Activated effector memory CD4-positive, alpha-beta T cell treated with anti-CD3 and anti-CD28 coated beads, Interleukin-2, amount 50 U/mL, for 16 hours (primary cell): ENCODE measurements around the gene IRF8.
A peak's percentile ranks its signal among the peaks of the same experiment; 100 is the strongest.
"Not testable (repeated sequence)": the region's sequence is repeated elsewhere in the genome, so short reads cannot be mapped to it uniquely, and the experiment has no call there.

Source experiments
- DNase-seq: peaks from one replicate; pipeline ENCODE4 v3.0.0-alpha.2; 2020

IRF8 gene

DNA sequence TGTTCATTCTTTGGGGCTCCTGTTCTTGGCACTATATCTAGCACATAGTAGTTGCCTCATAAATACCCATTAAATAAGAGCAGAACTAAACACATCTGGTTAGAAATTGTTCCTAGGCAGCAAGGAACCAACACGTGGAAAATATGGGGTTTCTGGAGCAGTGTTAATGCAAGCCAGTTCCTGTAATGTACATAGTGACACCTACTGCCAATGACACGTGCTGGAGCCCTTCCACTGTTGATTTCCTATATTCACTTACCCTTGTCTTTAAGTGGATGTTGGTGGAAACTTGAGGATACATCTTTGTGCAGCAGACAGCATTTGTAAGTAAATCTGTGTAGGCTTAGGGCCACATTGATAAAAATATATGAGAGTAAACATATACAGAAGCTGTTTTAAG, 1.6 kb upstream of the IRF8 start:
- no peak for DNase-seq

GRCh38 chr16:85899444-85899843, 482 bp downstream of the IRF8 start:
- no peak for DNase-seq

GRCh38 chr16:85900027-85900792, 1.2 kb downstream of the IRF8 start:
- no peak for DNase-seq

DNA sequence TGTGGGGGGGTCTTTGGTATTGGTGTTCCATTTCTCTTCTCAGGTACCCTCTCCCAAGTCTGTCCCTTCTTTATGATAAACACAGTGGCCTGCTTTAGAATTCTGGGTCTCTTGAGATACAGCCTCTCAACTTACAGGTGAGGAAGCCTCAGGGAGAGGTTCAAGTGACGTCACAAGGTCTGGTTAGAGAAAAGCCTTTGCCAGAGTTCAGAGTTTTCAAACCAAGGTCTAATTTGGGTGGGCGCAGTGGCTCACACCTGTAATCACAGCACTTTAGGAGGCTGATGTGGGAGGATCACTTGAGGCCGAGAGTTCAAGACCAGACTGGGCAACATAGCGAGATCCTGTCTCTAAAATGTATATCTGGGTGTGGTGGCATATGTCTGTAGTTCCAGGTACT, 2.1 kb downstream of the IRF8 start:
- no peak for DNase-seq

- DNase-seq = no peak
Observed at GRCh38 chr16:85901773-85902365, 2.9 kb downstream of the IRF8 start.

- DNase-seq = peak; percentile 73
Observed at GRCh38 chr16:85902366-85903155, 3.6 kb downstream of the IRF8 start.

DNA sequence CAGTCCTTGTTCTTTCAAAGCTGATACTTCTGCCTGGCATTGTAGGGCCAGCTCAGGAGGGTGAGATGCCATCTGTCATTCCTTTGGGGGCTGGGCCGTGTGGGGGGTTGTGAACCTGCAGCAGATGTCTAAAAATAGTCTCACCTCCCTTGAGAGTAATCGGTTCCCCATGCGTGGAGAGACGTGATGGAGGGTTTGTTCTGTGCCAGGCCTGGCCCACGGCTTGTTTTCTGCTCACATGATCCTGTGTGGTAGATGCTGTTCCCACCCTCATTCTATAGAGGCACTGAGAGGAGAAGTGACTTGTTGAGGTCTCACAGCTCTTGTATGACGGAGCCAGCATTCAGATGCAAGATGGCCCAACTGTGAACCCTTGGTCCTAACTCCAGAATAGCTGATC, 4.6 kb downstream of the IRF8 start:
- DNase-seq = no peak

DNA sequence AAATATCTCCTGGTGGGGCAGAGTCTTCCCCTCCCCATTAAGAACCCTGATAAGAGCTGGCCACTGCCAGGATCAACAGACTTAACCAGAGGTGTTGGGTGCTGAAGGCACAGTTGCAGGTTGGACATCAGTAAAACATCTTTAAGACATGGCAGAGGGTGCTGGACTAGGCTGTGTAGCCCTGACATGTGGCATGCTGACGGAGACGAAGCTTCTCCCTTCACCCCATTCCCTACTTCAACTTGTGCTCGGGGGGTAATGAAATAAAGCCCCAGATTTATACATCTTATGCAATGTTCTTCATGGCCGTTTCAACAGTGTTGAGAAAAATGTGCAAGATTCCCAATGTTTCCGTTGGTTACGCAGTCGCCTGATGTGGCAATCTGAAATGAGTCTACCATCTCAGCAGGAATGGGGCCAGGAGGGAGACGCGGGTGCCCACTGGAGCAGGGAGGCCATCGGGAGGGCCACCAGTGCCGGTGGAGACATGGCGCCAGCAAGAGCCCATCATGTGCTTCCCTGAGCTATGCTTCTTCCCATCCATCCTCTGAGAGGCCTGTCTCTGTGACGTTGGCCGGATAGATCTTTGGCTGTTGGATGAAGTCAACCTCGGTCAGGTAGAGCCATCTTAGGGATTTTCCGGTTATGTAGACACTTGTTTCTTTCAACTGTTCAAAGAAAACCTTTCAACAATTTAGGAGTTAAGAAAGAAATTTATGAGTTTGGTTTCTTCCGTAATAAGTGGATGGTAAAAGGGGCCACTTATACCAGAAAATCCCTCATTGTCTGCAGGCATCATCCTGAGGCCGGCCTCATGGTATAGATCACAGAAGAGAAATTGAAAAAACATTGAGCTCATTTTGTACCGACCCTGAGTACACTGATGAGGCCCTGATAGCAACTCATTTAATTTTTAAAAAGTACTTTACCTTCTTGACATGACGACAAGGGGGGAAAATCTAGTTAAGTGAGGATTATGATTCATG, 6.4 kb downstream of the IRF8 start:
- DNase-seq = no peak

GRCh38 chr16:85906349-85906748, 7.4 kb downstream of the IRF8 start:
- DNase-seq = no peak

DNA sequence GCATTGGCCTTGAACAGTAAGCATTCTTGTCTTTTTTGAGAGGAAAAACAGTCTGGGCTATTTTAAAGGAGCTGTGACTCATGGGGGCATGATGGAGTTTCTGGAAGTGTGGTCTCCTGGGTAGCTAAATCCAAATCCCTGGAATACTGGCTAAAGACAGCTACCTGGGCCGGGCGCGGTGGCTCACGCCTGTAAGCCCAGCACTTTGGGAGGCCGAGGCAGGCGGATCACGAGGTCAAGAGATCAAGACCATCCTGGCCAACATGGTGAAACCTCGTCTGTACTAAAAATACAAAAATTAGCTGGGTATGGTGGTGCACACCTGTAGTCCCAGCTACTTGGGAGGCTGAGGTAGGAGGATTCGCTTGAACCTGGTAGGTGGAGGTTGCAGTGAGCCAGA, 8.3 kb downstream of the IRF8 start:
- not testable (repeated sequence) for DNase-seq

DNA sequence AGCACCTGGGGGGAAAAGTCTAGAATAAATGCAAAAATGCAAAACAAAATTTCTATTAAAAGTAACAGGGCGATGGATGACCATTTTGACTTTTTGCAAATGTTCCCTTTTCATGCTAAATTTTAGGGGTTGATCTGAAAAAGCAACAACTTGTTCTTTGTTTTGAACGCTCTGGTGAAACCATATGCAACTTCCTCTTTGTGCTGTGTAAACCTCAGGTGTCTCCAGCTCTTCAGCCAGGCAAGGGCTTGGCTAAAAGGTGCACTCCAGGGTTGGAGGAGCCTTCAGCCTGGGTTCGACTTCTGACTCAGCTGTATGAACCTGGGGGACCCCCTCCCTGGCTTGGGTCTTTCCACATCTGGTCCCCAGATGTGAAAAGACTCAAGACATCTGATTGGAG, 9.5 kb downstream of the IRF8 start:
- DNase-seq = no peak

DNA sequence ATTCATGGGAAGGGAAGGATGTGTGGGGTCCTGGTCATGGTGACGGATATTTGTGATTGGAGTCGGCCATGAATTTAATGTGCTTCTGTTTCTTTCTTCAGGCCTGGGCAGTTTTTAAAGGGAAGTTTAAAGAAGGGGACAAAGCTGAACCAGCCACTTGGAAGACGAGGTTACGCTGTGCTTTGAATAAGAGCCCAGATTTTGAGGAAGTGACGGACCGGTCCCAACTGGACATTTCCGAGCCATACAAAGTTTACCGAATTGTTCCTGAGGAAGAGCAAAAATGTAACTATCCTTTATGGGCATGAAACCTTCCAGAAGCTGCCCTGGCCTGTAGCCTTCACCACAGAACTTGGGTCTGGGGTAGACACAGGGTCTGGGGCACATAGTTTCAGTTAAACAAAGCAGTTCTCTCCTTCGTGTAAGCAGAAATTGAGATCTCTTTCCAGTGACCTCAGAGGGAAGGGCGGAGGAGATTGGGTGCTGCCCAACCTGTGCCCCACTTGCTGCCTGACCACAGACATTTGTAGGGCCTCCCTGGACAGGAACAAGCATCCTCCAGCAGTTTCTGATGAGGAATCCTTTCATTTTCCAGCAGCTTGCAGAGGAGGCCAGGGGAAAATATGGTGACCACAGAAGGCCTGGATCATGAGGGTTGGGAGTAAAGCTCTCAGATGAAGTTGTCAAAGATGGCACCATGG, 10.1 kb downstream of the IRF8 start:
- DNase-seq = no peak

DNA sequence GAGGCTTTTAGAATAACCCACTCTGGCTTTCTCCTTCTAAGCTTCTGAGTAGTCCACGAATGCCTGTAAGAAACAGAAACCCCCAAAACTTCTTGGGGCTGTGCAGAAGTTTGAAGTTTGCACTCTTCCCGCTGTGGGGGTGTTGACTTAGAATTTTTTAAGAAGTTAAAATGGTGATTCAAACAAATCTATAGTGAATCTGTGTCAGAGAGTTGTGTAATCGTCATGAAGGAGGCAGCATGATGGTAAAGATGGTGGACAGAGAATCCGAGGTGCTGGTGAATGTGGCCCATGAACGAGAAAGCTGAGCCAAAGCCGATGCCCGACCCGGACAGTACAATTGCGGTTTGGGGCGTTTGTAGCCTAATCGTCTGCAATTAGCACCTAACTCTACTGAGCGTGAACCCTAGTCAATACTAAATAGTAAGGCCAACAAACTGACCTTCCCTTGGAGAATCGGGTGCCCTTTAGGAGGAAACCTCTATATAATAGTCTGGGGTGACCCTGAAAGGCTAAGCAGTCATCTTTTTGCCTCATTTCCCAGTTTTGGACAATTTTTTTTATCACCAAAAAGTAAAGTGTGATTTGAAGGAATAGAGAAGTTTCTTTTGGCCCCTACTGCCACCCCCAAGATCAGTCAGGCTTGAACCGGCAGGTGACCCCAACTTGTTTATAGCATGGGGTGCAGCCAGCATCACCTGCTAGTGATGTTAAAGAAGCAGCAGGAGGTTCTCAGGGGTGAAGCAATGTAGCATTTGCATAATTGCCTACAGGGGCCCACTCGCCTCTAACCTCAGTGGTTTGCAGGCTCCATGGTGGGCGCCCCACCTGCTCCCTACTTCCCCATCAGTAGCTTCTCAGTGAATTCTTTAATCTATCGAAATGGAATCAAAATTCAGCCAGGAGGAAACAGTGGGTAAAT, 11.2 kb downstream of the IRF8 start:
- peak; percentile 45 for DNase-seq

- no peak for DNase-seq
Observed at GRCh38 chr16:85910854-85911247, 11.9 kb downstream of the IRF8 start.

DNA sequence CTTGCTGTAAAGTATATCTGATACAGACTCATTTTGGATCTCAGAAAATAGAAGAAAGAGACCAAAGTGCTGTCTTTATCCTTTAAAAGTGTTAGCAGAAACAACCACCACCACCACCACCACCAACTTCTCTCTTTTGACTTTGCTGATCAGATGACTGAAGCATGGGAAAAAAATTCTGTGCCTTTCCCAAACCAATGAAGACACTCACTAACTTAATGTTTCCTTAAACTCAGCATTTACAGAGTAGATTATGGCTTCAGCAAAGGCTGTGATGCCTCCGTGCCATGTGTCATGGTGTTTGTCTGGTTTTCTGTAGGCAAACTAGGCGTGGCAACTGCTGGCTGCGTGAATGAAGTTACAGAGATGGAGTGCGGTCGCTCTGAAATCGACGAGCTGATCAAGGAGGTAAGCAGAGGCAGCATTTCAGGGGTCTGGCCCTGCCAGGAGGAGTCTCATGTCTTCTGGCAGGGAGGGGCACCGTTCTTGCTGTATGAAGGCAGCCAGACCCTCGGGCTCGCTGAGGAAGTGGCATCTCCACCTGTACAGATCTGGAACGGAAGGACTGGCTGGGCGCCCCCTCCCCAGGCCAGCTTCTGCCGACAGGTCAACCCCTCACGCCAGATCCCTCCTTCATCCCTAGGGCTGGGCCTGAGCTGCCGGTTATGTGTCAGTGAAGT, 12.4 kb downstream of the IRF8 start:
- DNase-seq = peak; percentile 41

DNA sequence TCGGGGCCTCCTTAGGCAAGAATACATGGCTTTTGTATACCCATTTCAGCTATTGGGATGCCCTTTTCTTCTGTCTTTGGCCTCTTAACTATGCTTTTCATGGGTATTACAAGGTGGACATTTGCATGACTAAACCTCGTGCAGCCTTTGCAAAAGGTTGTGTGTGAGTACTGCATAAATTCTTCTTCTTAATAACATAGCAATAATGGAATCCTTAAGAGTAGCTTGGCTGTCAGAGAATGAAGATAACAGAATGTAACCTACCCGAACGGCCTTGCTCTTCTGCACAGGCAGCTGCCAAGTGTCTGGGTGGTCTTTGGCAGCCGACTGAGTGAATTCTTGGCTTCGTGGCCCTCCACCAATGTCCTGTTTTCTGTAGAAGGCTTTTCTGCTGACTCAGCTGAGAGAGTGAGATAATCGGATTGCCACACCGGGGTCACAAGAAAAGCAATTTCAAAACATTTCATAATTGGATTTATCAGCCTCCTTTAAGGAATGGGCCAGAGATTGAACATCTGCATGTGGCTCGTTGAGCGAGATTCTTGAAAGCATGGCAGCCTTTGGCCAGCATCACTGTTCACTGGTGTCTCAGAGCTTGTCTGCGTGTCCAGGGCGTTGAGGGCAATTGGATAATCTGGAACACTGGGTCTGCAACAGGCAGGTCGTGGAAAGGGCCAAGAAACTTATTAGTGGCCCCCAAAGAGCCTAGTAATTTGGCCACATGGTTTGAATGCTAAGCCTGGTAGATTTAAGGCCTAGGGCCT, 13.4 kb downstream of the IRF8 start:
- no peak for DNase-seq

DNA sequence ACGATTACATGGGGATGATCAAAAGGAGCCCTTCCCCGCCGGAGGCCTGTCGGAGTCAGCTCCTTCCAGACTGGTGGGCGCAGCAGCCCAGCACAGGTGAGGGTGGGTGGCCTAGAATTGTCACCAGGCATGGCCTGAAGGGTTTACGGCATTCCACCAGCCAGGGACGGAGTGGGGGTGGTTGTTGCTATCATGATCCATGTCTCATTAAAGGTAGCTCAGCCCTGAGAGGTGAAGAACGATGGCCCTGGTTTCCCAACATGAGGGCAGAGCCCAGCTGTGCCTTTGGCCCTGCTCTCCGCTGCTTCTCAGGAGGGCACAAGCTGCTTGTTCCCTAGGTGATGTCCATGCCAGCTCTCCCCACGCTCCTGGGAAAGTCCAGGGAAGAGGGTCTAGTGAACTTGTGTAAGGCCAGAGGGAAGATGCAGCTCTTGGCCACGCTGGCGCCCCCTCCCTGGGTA, 14.2 kb downstream of the IRF8 start:
- DNase-seq = no peak

GRCh38 chr16:85913688-85914422, 14.9 kb downstream of the IRF8 start:
- no peak for DNase-seq

GRCh38 chr16:85914423-85914794, 15.4 kb downstream of the IRF8 start:
- DNase-seq = no peak
